K562 treated with DMSO at 1 percent for 12 hours (cell line): ENCODE results near the gene CHEK1. TPM values are rescaled to one million over a fixed set of nuclear protein-coding genes. Genes with fewer than 3 reads are reported as not detected.

Experiments
- total RNA-seq: library from RNA; unstranded; fragments of 300-600 nt; gene quantifications from 2 replicates; pipeline ENCODE4 v1.2.3, GENCODE V29; 2022; ENCODE audit not compliant: insufficient read depth

Gene CHEK1
- total RNA-seq, result 55.9 and 98.7 TPM in 2 replicates

DNA sequence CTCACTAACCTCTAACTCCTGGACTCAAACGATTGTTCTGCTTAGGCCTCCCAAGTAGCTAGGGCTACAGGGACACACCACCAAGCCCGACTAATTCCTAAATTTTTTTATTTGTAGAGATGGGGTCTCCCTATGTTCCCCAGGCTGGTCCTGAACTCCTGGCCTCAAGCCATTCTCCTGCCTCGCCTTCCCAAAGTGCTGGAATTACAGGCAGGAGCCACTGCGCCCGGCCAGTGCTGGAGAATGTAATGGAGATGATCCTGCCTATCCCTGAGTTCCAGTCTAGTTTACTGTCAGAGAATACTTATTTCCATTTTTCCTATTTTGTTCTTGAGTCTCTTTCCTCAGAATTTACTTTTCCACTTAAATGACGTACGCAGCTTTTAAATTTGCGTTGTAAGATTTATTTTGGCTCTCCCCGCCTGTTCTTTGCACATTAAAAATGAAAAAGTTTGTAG, at the start of gene CHEK1:
Gene CHEK1 (plus strand): TSS at position 408 of the 458 bp plus-strand sequence. CDS start 1,606 bp downstream, outside the sequence.

GRCh38 chr11:125592305-125593113, 32.5 kb upstream of the CHEK1 start, which contains the start of gene STT3A:
Gene STT3A, plus strand, starts transcription at chr11:125592852. Its CDS starts 3,064 bp downstream, at chr11:125595916.

DNA sequence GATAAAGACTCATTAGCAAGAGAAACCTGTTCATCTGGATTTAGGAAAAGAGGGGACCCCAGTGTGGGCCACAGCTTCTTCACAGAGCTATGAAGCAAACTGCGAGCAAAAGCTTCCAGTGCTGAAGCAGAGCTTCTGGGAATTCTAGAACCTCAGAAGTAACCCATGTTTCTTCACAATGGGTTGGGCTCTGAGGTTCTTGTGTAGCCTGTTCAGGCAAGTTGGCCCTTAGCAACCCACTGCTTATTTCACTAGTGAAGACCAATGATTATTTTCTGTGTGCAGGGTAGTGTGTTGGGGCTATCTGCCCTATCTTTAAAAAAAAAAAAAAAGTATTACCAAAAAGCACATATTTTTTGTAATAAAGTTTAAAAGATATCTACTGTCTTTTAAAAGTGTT, 55.8 kb downstream of the CHEK1 start, which contains the start of gene ACRV1:
Gene ACRV1 (minus strand): TSS at position 101 of the 400 bp plus-strand sequence. CDS start 67 bp downstream, at position 34.

Other genes with a start within 250 kb of the CHEK1 start
- 13.3 and 16.2 TPM in 2 replicates for gene FEZ1, start 128.9 kb upstream of the CHEK1 start, total RNA-seq
- gene EI24, start 55.7 kb upstream of the CHEK1 start, total RNA-seq, result 84.6 and 143 TPM in 2 replicates
- gene STT3A, start 32.3 kb upstream of the CHEK1 start, total RNA-seq, result 73.7 and 167 TPM in 2 replicates
- 0.50 TPM in 1 of 2 replicates, not detected in the other for gene ACRV1, start 55.7 kb downstream of the CHEK1 start, total RNA-seq
- not detected in 2 replicates for gene PATE1, start 121.1 kb downstream of the CHEK1 start, total RNA-seq
- not detected in 2 replicates for gene PATE2, start 153.7 kb downstream of the CHEK1 start, total RNA-seq
- gene PATE3, start 163.0 kb downstream of the CHEK1 start, total RNA-seq, result not detected in 2 replicates
- not detected in 2 replicates for gene PATE4, start 208.2 kb downstream of the CHEK1 start, total RNA-seq